ENCODE data around the gene PIK3C2A.
"Not testable (repeated sequence)": the region's sequence is repeated elsewhere in the genome, so short reads cannot be mapped to it uniquely, and the experiment has no call there.

Gene PIK3C2A

DNA sequence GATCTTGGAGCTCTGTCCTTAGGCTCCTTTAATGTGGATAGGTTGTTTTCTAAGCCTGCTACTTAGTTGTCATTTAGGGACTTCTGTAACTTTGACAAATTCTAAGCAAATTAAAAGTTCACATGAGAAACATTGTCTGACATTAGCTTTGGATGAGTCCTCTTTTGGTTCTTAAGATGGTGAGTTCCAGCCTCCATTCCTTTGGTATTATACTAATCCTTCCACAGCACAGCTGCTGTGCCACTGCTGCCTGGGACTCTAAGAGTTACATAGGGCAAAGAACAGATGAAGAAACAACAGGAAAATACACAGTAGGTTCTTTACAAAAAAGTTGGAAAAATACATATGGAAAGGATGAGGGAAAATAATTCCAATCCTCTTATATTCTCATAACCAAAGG lies 25.3 kb upstream of the PIK3C2A start:
- H3K27me3 ChIP-seq (ENCODE audit: control insufficient read depth, insufficient read depth, low read length) = no peaks in the 10 kb centered on the region
- peaks cover 4% of the 10 kb centered on the region for H3K4me1 ChIP-seq (ENCODE audit: control insufficient read depth, insufficient read depth, low read length)
- H3K36me3 ChIP-seq (ENCODE audit: control insufficient read depth, insufficient read depth, low read length) = no peaks in the 10 kb centered on the region
- H3K9me3 ChIP-seq (ENCODE audit: control insufficient read depth, low read length) = no peaks in the 10 kb centered on the region
- H3K9ac ChIP-seq (ENCODE audit: low read length) = no peak overlapping the region
- H3K4me3 ChIP-seq (ENCODE audit: low read length) = no peak overlapping the region

- H3K4me3 ChIP-seq (ENCODE audit: low read length) = no peak overlapping the region
- no peaks in the 10 kb centered on the region for H3K27me3 ChIP-seq (ENCODE audit: control insufficient read depth, insufficient read depth, low read length)
- no peak overlapping the region for H3K9ac ChIP-seq (ENCODE audit: low read length)
- H3K4me1 ChIP-seq (ENCODE audit: control insufficient read depth, insufficient read depth, low read length) = peaks cover 4% of the 10 kb centered on the region
- H3K36me3 ChIP-seq (ENCODE audit: control insufficient read depth, insufficient read depth, low read length) = no peaks in the 10 kb centered on the region
- H3K9me3 ChIP-seq (ENCODE audit: control insufficient read depth, low read length) = no peaks in the 10 kb centered on the region
Observed at GRCh38 chr11:17230867-17231851, 23.4 kb upstream of the PIK3C2A start.

DNA sequence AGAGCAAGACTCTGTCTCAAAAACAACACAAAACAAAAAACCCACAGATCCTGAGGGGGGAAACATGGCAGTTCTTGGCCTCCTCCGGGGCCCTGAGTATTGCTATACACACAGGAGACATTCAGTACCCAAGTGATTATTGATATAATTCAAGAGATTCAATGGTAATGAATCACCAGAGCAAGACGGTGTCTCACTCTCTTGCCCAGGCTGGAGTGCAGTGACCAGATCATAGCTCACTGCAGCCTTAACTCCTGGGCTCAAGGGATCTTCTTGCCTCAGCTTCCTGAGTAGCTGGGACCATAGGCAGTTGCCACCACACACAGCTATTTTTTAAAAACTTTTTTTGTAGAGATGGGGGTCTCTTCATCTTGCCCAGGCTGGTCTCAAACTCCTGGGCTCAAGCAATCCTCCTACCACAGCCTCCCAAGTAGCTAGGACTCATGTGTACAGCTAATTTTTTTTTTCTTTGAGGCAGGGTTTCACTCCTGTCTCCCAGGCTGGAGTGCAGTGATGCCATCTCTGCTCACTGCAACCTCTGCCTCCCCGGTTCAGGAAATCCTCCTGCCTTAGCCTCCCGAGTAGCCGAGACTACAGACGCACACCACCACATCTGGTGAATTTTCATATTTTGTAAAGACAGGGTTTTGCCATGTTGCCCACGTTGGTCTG lies 21.8 kb upstream of the PIK3C2A start:
- Histone ChIP-seq H3K4me1 (ENCODE audit: control insufficient read depth, insufficient read depth, low read length) (peaks cover 4% of the 10 kb centered on the region), H3K9ac (ENCODE audit: low read length) (no peak overlapping the region), H3K9me3 (ENCODE audit: control insufficient read depth, low read length) (no peaks in the 10 kb centered on the region), H3K4me3 (ENCODE audit: low read length) (no peak overlapping the region), H3K36me3 (ENCODE audit: control insufficient read depth, insufficient read depth, low read length) (no peaks in the 10 kb centered on the region), H3K27me3 (ENCODE audit: control insufficient read depth, insufficient read depth, low read length) (no peaks in the 10 kb centered on the region)

GRCh38 chr11:17228186-17228925 lies 20.6 kb upstream of the PIK3C2A start:
- H3K27me3 ChIP-seq (ENCODE audit: control insufficient read depth, insufficient read depth, low read length); H3K4me3 ChIP-seq (ENCODE audit: low read length); H3K36me3 ChIP-seq (ENCODE audit: control insufficient read depth, insufficient read depth, low read length); H3K9me3 ChIP-seq (ENCODE audit: control insufficient read depth, low read length); H3K9ac ChIP-seq (ENCODE audit: low read length); H3K4me1 ChIP-seq (ENCODE audit: control insufficient read depth, insufficient read depth, low read length): not testable (repeated sequence)

DNA sequence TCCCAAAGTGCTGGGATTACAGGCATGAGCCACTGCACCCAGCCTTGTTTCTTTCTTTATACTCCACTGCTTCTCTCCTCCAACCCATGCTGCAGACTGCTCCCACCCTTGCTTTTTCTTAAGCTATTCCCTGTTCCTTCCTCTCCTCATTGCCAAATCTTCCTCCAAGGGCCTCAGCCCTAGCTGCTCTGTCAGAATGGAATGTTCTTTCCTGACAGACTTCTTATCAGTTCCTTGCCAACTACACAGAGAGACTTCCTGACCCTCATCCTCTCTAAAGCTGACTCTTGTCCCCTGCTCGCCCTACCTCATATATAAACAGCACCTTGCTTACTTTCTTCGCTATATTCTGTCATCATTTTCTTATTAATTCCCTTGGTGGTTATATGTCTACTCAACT lies 16.9 kb upstream of the PIK3C2A start:
- no peaks in the 10 kb centered on the region for H3K4me1 ChIP-seq (ENCODE audit: control insufficient read depth, insufficient read depth, low read length)
- no peak overlapping the region for H3K4me3 ChIP-seq (ENCODE audit: low read length)
- no peaks in the 10 kb centered on the region for H3K36me3 ChIP-seq (ENCODE audit: control insufficient read depth, insufficient read depth, low read length)
- no peaks in the 10 kb centered on the region for H3K9me3 ChIP-seq (ENCODE audit: control insufficient read depth, low read length)
- no peaks in the 10 kb centered on the region for H3K27me3 ChIP-seq (ENCODE audit: control insufficient read depth, insufficient read depth, low read length)
- H3K9ac ChIP-seq (ENCODE audit: low read length) = no peak overlapping the region

DNA sequence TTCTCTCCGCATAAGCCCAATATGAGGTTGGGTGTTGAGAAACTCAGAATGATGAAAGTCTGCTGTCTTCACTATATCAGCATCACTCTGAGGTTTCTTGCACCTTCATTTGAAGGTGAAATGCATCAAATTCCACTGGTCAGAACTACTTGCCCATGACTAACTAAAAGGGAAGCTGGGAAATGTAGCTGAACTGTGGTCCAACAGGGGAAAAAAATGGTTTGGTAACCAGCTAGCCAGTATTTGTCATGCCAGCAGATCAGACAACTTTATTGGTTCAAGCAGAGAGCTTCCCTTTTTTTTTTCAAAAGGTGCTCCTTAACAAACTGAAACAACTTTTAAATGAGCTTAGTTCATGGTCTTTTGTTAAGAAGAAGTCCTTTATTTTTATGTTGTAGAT lies 14.2 kb upstream of the PIK3C2A start:
- Histone ChIP-seq H3K9me3 (ENCODE audit: control insufficient read depth, low read length) (no peaks in the 10 kb centered on the region), H3K36me3 (ENCODE audit: control insufficient read depth, insufficient read depth, low read length) (no peaks in the 10 kb centered on the region), H3K4me3 (ENCODE audit: low read length) (no peak overlapping the region), H3K9ac (ENCODE audit: low read length) (no peak overlapping the region), H3K27me3 (ENCODE audit: control insufficient read depth, insufficient read depth, low read length) (no peaks in the 10 kb centered on the region), H3K4me1 (ENCODE audit: control insufficient read depth, insufficient read depth, low read length) (no peaks in the 10 kb centered on the region)

- Histone ChIP-seq H3K4me1 (ENCODE audit: control insufficient read depth, insufficient read depth, low read length) (no peaks in the 10 kb centered on the region), H3K36me3 (ENCODE audit: control insufficient read depth, insufficient read depth, low read length) (no peaks in the 10 kb centered on the region), H3K9ac (ENCODE audit: low read length) (no peak overlapping the region), H3K4me3 (ENCODE audit: low read length) (no peak overlapping the region), H3K27me3 (ENCODE audit: control insufficient read depth, insufficient read depth, low read length) (no peaks in the 10 kb centered on the region), H3K9me3 (ENCODE audit: control insufficient read depth, low read length) (no peaks in the 10 kb centered on the region)
Observed at GRCh38 chr11:17219016-17219415, 11.2 kb upstream of the PIK3C2A start.

GRCh38 chr11:17218403-17218802 lies 10.6 kb upstream of the PIK3C2A start:
- Histone ChIP-seq H3K36me3 (ENCODE audit: control insufficient read depth, insufficient read depth, low read length) (no peaks in the 10 kb centered on the region), H3K4me1 (ENCODE audit: control insufficient read depth, insufficient read depth, low read length) (no peaks in the 10 kb centered on the region), H3K9ac (ENCODE audit: low read length) (no peak overlapping the region), H3K27me3 (ENCODE audit: control insufficient read depth, insufficient read depth, low read length) (no peaks in the 10 kb centered on the region), H3K4me3 (ENCODE audit: low read length) (no peak overlapping the region), H3K9me3 (ENCODE audit: control insufficient read depth, low read length) (no peaks in the 10 kb centered on the region)

GRCh38 chr11:17217401-17217800 lies 9.6 kb upstream of the PIK3C2A start:
- Histone ChIP-seq H3K4me1 (ENCODE audit: control insufficient read depth, insufficient read depth, low read length) (no peaks in the 10 kb centered on the region), H3K9me3 (ENCODE audit: control insufficient read depth, low read length) (no peaks in the 10 kb centered on the region), H3K36me3 (ENCODE audit: control insufficient read depth, insufficient read depth, low read length) (no peaks in the 10 kb centered on the region), H3K4me3 (ENCODE audit: low read length) (no peak overlapping the region), H3K9ac (ENCODE audit: low read length) (no peak overlapping the region), H3K27me3 (ENCODE audit: control insufficient read depth, insufficient read depth, low read length) (no peaks in the 10 kb centered on the region)

DNA sequence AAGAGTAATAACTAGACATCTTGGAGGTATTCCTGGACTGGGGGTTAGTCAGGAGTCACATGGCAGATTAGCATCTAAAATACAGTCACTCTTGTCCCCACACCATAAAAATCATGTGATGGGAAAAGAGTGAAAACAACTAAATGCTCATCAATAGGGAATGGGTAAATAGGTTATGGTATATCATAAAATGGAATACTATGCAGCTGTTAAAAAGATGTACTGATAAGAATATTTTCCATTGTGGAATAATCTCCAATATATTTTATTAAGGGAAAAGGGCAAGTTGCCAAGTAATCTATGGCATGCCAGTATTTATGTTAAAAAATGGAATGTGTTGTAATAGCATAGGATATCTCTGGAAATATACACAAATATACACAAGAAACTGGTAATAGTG lies 6.6 kb upstream of the PIK3C2A start:
- H3K36me3 ChIP-seq (ENCODE audit: control insufficient read depth, insufficient read depth, low read length) = no peaks in the 10 kb centered on the region
- H3K9me3 ChIP-seq (ENCODE audit: control insufficient read depth, low read length) = no peaks in the 10 kb centered on the region
- no peaks in the 10 kb centered on the region for H3K27me3 ChIP-seq (ENCODE audit: control insufficient read depth, insufficient read depth, low read length)
- H3K4me1 ChIP-seq (ENCODE audit: control insufficient read depth, insufficient read depth, low read length) = peaks cover 10% of the 10 kb centered on the region
- H3K4me3 ChIP-seq (ENCODE audit: low read length) = no peak overlapping the region
- H3K9ac ChIP-seq (ENCODE audit: low read length) = no peak overlapping the region

DNA sequence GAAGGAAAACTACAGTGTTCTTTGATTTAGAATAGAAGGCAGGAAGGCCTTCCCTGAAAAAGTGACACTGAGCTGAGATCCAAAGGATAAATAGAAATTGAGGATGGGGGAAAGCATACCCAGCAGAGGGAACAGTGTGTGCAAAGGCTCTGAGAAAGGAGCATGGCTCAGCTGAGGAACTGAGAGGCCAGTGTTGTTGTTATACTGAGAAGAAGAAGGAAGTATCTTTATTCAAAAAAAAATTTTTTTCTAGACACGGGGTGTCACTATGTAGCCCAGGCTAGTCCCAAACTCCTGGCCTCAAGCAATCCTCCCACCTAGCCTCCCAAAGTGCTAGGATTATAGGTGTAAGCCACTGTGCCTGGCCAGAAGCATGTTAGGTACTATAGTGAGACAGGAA lies 3.5 kb upstream of the PIK3C2A start:
- H3K9ac ChIP-seq (ENCODE audit: low read length) = no peak overlapping the region
- H3K4me1 ChIP-seq (ENCODE audit: control insufficient read depth, insufficient read depth, low read length) = peaks cover 12% of the 10 kb centered on the region
- no peaks in the 10 kb centered on the region for H3K27me3 ChIP-seq (ENCODE audit: control insufficient read depth, insufficient read depth, low read length)
- H3K4me3 ChIP-seq (ENCODE audit: low read length) = no peak overlapping the region
- no peaks in the 10 kb centered on the region for H3K9me3 ChIP-seq (ENCODE audit: control insufficient read depth, low read length)
- H3K36me3 ChIP-seq (ENCODE audit: control insufficient read depth, insufficient read depth, low read length) = no peaks in the 10 kb centered on the region

DNA sequence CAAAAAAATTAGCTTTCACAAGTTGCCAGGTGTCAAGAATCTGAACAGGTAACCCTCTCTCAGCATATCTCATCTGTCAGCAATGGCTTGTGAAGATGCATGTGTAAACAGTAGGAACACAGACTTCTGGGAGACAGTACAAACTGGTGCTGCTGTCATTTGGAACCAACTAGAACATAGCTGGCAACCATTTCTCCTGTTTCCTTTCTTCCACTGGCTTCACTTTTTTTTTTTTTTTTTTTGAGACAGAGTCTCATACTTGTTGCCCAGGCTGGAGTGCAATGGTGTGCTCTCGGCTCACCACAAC lies 2.1 kb upstream of the PIK3C2A start:
- H3K4me1 ChIP-seq (ENCODE audit: control insufficient read depth, insufficient read depth, low read length) = peaks cover 12% of the 10 kb centered on the region

More for the DNA sequence above, 2.1 kb upstream of the PIK3C2A start:
- H3K36me3 ChIP-seq (ENCODE audit: control insufficient read depth, insufficient read depth, low read length) = no peaks in the 10 kb centered on the region
- no peaks in the 10 kb centered on the region for H3K9me3 ChIP-seq (ENCODE audit: control insufficient read depth, low read length)
- H3K4me3 ChIP-seq (ENCODE audit: low read length) = no peak overlapping the region
- H3K27me3 ChIP-seq (ENCODE audit: control insufficient read depth, insufficient read depth, low read length) = no peaks in the 10 kb centered on the region
- no peak overlapping the region for H3K9ac ChIP-seq (ENCODE audit: low read length)
